Stimulated activated naive CD4-positive, alpha-beta T cell (primary cell): Measurements from ENCODE around the gene INPPL1.

Experiments used
- DNase-seq, 6 experiments: peaks; one replicate each; lab custom pipeline; 2025; lab: John Stamatoyannopoulos, UW

INPPL1 gene

GRCh38 chr11:72218251-72218745, 6.3 kb upstream of the INPPL1 start:
- no peak for DNase-seq

- no peak for DNase-seq
Observed at GRCh38 chr11:72220696-72221363, 3.7 kb upstream of the INPPL1 start.

- DNase-seq, result no peak
Observed at GRCh38 chr11:72221386-72222075, 3.0 kb upstream of the INPPL1 start.

GRCh38 chr11:72222106-72222891, 2.3 kb upstream of the INPPL1 start:
- DNase-seq, result no peak

GRCh38 chr11:72222907-72223614, 1.5 kb upstream of the INPPL1 start:
- peak; percentile 82 to 90 (median 88) for DNase-seq

GRCh38 chr11:72223615-72224563, 678 bp upstream of the INPPL1 start:
- DNase-seq, result peak; percentile 15 to 60 (median 47)

- peak in 3 of 6 experiments; percentile 30 to 39 (median 37) for DNase-seq
Observed at GRCh38 chr11:72225411-72225951, 914 bp downstream of the INPPL1 start.

GRCh38 chr11:72226701-72227100, 2.1 kb downstream of the INPPL1 start:
- no peak for DNase-seq

GRCh38 chr11:72227316-72228228, 3.0 kb downstream of the INPPL1 start:
- no peak for DNase-seq

- DNase-seq, result no peak
Observed at GRCh38 chr11:72228229-72228843, 3.8 kb downstream of the INPPL1 start.

- no peak for DNase-seq
Observed at GRCh38 chr11:72228844-72229231, 4.3 kb downstream of the INPPL1 start.

GRCh38 chr11:72229336-72229924, 4.9 kb downstream of the INPPL1 start:
- no peak for DNase-seq

GRCh38 chr11:72229925-72230763, 5.6 kb downstream of the INPPL1 start:
- no peak for DNase-seq

- DNase-seq, result no peak
Observed at GRCh38 chr11:72230764-72231365, 6.3 kb downstream of the INPPL1 start.

GRCh38 chr11:72231396-72232259, 7.1 kb downstream of the INPPL1 start:
- DNase-seq, result no peak
